NT2/D1 (cell line): ENCODE data around the gene CROCC2.

ENCODE experiments used
- SUZ12 ChIP-seq: IDR thresholded peaks from 2 replicates; pipeline ENCODE4 v1.6.1; 2011; ENCODE audit not compliant: insufficient read length, insufficient read depth; ENCODE audit errors: extremely low read depth
- YY1 ChIP-seq: IDR thresholded peaks from 2 replicates; pipeline ENCODE4 v1.6.1; 2011; ENCODE audit not compliant: insufficient read length, insufficient read depth
- ZNF274 ChIP-seq: IDR thresholded peaks from 2 replicates; pipeline ENCODE4 v1.6.1; 2011; ENCODE audit warnings: mild to moderate bottlenecking, low read depth, low read length

DNA sequence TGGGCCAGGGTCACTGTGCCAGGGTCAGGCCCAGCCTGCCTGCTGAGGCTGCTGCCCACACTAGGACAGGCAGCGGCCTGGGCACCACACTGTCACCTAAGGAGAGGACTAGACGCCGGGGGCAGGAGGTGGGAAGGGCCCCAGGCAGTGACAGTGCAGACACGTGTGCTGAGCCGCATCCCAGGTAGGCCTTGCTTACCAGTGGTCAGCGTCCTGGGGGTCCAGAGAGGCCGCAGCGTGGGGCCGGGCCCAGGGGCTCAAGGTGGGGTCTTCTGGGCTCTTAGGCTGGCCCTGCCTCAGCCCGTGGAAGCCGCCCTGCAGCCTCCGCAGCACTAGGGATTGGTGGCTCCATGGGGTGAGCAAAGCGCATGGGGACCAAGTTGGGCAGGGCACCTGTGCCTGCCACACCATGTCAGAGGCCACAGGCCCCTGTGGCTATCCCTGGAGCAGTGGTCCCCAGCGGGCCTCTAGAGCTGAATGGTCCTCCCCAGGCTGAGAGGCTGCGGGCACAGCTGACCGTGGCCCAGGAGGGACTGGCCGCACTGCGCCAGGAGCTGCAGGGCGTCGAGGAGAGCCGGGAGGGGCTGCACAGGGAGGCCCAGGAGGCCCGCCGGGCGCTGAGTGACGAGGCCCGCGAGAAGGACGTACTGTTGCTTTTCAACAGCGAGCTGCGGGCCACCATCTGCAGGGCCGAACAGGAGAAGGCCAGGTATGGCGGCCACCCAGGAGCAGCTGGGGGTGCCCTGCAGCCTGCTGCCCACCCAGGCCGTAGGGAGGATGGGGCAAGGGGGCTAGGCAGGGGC, 57.1 kb downstream of the CROCC2 start:
- TF ChIP-seq SUZ12, result no peak
- TF ChIP-seq ZNF274, result no peak
- no peak for TF ChIP-seq YY1
